HepG2 (cell line): Measurements from ENCODE around the gene GCDH. TPM values are rescaled to one million over a fixed set of nuclear protein-coding genes. Genes with fewer than 3 reads are reported as not detected.

Source experiments
- FOXK1 ChIP-seq: sonication (generic); formaldehyde crosslinking; IDR thresholded peaks from 2 replicates; pipeline ENCODE4 v1.4.0; 2020; ENCODE audit warnings: low read depth, missing genetic modification reagents, borderline replicate concordance
- HNRNPLL ChIP-seq: fragments of 200-400 bp; formaldehyde crosslinking; IDR thresholded peaks from 2 replicates; pipeline ENCODE4 v1.6.1; 2017; ENCODE audit warnings: mild to moderate bottlenecking, low read depth, low read length; ENCODE audit not compliant: poor library complexity, severe bottlenecking
- MEIS1 ChIP-seq: sonication (generic); formaldehyde crosslinking; IDR thresholded peaks from 2 replicates; pipeline ENCODE4 v1.9.0; 2021; ENCODE audit warnings: mild to moderate bottlenecking, missing genetic modification reagents, moderate library complexity, borderline replicate concordance
- RXRB ChIP-seq: IDR thresholded peaks from 2 replicates; pipeline ENCODE4 v1.6.1; 2016; ENCODE audit warnings: borderline replicate concordance, missing genetic modification reagents, missing compliant biosample characterization
- SATB2 ChIP-seq: sonication (generic); formaldehyde crosslinking; IDR thresholded peaks from 2 replicates; pipeline ENCODE4 v1.5.0; 2020; ENCODE audit warnings: missing genetic modification reagents
- ZFX ChIP-seq: sonication (generic); formaldehyde crosslinking; IDR thresholded peaks from 2 replicates; pipeline ENCODE4 v1.4.0; 2020; ENCODE audit warnings: mild to moderate bottlenecking, low read depth, missing genetic modification reagents, moderate library complexity
- ZFY ChIP-seq: sonication (generic); formaldehyde crosslinking; IDR thresholded peaks from 2 replicates; pipeline ENCODE4 v1.4.0; 2020; ENCODE audit warnings: missing genetic modification reagents
- ZNF232 ChIP-seq: sonication (generic); formaldehyde crosslinking; IDR thresholded peaks from 2 replicates; pipeline ENCODE4 v1.4.0; 2020; ENCODE audit warnings: missing genetic modification reagents, borderline replicate concordance
- ZNF326 ChIP-seq: sonication (generic); formaldehyde crosslinking; IDR thresholded peaks from 2 replicates; pipeline ENCODE4 v1.4.0; 2020; ENCODE audit warnings: missing genetic modification reagents, borderline replicate concordance
- ZNF563 ChIP-seq: sonication (generic); formaldehyde crosslinking; IDR thresholded peaks from 2 replicates; pipeline ENCODE4 v1.8.0; 2022; ENCODE audit warnings: mild to moderate bottlenecking, moderate library complexity, missing genetic modification reagents
- ZNF678 ChIP-seq: sonication (generic); formaldehyde crosslinking; IDR thresholded peaks from 2 replicates; pipeline ENCODE4 v1.4.0; 2020; ENCODE audit warnings: mild to moderate bottlenecking, missing genetic modification reagents
- polyA plus RNA-seq, 8 experiments: library from polyadenylated mRNA; depleted of rRNA in 3 of 8; stranded (reverse) in 7 of 8; unstranded in 1 of 8; fragments of >200 nt; fragmentation: Illumina TruSeq in 4 of 8; extraction: Trizol in 4 of 8; gene quantifications; 2 replicates each; pipeline versions ENCODE4 v1.2.1 to v1.2.3, GENCODE V29; 2011 to 2016; ENCODE audit warnings: low read depth in 4 of 8, missing spikeins in 1 of 8, mixed read lengths in 1 of 8; ENCODE audit not compliant: insufficient read depth in 1 of 8
- total RNA-seq, 5 experiments: library from RNA; depleted of rRNA; stranded (reverse); fragments of >200 nt; fragmentation: Illumina TruSeq; extraction: Trizol; gene quantifications; 2 replicates each; pipeline ENCODE4 v1.2.3, GENCODE V29; 2016; ENCODE audit warnings: low read depth in 1 of 5
- TF ChIP-seq, protein P1 (sequence below): IDR thresholded peaks from 2 replicates; pipeline ENCODE4 v1.6.1; 2016; ENCODE audit warnings: low read depth
- TF ChIP-seq, protein P2 (sequence below): sonication (generic); formaldehyde crosslinking; IDR thresholded peaks from 2 replicates; pipeline ENCODE4 v1.5.1; 2020; ENCODE audit warnings: mild to moderate bottlenecking, missing genetic modification reagents, moderate library complexity
- TF ChIP-seq, protein P3 (sequence below), 2 experiments: sonication (generic) in 1 of 2; formaldehyde crosslinking in 1 of 2; IDR thresholded peaks; 2 replicates each; pipeline versions ENCODE4 v1.4.0 to v1.6.1; 2018 to 2020; ENCODE audit warnings: missing genetic modification reagents in 2 of 2, borderline replicate concordance in 1 of 2, low read depth in 1 of 2, mild to moderate bottlenecking in 1 of 2, missing biosample characterization in 1 of 2
- TF ChIP-seq, protein P4 (sequence below): sonication (generic); formaldehyde crosslinking; IDR thresholded peaks from 2 replicates; pipeline ENCODE4 v1.4.0; 2020; ENCODE audit warnings: missing genetic modification reagents

The GCDH gene
- total and polyA plus RNA-seq, 2 of the 13 experiments (the other 11 are each of a cell fraction or from before 2014, with no cell fraction given) = 15.1 to 38.0 TPM

DNA sequence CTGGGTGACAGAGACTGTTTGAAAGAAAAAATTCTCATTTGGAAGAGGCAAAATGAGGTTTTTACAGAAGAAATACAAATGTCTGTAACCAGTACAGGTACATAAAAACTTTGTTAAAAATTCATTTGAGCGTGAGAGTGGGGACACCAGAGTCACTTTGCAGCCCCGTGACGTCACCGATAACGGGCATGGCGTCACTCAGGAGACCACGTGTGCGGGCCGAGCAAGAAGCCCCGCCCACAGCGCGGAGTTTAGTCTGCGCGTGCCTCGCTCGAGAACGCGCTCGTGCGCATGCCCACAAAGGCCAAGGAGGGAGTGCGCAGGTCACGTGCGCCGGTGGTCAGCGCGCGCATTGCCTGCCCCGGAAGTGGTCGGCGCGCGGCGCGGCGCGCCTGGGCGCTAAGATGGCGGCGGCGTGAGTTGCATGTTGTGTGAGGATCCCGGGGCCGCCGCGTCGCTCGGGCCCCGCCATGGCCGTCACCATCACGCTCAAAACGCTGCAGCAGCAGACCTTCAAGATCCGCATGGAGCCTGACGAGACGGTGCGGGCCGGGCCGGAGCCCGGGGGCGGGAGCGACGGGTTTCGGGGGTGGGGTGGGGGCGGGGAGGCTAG, 54.6 kb downstream of the GCDH start, which contains the start of gene RAD23A (continued):
- TF ChIP-seq MEIS1 (CRISPR knock-in tag) = 0 out of 2 replicates have a peak, but pooled peaks have one; percentile 35
- TF ChIP-seq, protein P1, sequence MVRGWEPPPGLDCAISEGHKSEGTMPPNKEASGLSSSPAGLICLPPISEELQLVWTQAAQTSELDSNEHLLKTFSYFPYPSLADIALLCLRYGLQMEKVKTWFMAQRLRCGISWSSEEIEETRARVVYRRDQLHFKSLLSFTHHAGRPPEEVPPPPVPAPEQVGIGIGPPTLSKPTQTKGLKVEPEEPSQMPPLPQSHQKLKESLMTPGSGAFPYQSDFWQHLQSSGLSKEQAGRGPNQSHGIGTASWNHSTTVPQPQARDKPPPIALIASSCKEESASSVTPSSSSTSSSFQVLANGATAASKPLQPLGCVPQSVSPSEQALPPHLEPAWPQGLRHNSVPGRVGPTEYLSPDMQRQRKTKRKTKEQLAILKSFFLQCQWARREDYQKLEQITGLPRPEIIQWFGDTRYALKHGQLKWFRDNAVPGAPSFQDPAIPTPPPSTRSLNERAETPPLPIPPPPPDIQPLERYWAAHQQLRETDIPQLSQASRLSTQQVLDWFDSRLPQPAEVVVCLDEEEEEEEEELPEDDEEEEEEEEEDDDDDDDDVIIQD (CRISPR knock-in tag) = peak; percentile 41; the same call in 1 of the 2 replicates
- TF ChIP-seq ZNF563 (CRISPR knock-in tag) = peak; percentile 31; the same call in 1 of the 2 replicates
- TF ChIP-seq, protein P2, sequence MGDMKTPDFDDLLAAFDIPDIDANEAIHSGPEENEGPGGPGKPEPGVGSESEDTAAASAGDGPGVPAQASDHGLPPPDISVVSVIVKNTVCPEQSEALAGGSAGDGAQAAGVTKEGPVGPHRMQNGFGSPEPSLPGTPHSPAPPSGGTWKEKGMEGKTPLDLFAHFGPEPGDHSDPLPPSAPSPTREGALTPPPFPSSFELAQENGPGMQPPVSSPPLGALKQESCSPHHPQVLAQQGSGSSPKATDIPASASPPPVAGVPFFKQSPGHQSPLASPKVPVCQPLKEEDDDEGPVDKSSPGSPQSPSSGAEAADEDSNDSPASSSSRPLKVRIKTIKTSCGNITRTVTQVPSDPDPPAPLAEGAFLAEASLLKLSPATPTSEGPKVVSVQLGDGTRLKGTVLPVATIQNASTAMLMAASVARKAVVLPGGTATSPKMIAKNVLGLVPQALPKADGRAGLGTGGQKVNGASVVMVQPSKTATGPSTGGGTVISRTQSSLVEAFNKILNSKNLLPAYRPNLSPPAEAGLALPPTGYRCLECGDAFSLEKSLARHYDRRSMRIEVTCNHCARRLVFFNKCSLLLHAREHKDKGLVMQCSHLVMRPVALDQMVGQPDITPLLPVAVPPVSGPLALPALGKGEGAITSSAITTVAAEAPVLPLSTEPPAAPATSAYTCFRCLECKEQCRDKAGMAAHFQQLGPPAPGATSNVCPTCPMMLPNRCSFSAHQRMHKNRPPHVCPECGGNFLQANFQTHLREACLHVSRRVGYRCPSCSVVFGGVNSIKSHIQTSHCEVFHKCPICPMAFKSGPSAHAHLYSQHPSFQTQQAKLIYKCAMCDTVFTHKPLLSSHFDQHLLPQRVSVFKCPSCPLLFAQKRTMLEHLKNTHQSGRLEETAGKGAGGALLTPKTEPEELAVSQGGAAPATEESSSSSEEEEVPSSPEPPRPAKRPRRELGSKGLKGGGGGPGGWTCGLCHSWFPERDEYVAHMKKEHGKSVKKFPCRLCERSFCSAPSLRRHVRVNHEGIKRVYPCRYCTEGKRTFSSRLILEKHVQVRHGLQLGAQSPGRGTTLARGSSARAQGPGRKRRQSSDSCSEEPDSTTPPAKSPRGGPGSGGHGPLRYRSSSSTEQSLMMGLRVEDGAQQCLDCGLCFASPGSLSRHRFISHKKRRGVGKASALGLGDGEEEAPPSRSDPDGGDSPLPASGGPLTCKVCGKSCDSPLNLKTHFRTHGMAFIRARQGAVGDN (CRISPR knock-in tag) = peak; percentile 93
- TF ChIP-seq RXRB = peak; percentile 69
- peak; percentile 98 for TF ChIP-seq ZNF326 (CRISPR knock-in tag)
- no peak; the same call in 1 of the 2 replicates for TF ChIP-seq ZNF678 (CRISPR knock-in tag)
- TF ChIP-seq FOXK1 (CRISPR knock-in tag) = peak; percentile 75
- peak; percentile 76 for TF ChIP-seq ZNF232
- peak; percentile 73; the same call in 1 of the 2 replicates for TF ChIP-seq ZFX (CRISPR knock-in tag)
- TF ChIP-seq, protein P3, sequence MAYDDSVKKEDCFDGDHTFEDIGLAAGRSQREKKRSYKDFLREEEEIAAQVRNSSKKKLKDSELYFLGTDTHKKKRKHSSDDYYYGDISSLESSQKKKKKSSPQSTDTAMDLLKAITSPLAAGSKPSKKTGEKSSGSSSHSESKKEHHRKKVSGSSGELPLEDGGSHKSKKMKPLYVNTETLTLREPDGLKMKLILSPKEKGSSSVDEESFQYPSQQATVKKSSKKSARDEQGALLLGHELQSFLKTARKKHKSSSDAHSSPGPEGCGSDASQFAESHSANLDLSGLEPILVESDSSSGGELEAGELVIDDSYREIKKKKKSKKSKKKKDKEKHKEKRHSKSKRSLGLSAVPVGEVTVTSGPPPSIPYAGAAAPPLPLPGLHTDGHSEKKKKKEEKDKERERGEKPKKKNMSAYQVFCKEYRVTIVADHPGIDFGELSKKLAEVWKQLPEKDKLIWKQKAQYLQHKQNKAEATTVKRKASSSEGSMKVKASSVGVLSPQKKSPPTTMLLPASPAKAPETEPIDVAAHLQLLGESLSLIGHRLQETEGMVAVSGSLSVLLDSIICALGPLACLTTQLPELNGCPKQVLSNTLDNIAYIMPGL (CRISPR knock-in tag; IDR thresholded peaks at IDR 0.05; ENCODE audit: borderline replicate concordance in 1 of 2, low read depth in 1 of 2) = peak; percentile 67 to 75; a peak in 3 of 4 replicates
- peak; percentile 68 for TF ChIP-seq HNRNPLL
- peak; percentile 79 for TF ChIP-seq ZFY (CRISPR knock-in tag)
- TF ChIP-seq SATB2 (CRISPR knock-in tag) = 0 out of 2 replicates have a peak, but pooled peaks have one; percentile 34
- TF ChIP-seq, protein P4, sequence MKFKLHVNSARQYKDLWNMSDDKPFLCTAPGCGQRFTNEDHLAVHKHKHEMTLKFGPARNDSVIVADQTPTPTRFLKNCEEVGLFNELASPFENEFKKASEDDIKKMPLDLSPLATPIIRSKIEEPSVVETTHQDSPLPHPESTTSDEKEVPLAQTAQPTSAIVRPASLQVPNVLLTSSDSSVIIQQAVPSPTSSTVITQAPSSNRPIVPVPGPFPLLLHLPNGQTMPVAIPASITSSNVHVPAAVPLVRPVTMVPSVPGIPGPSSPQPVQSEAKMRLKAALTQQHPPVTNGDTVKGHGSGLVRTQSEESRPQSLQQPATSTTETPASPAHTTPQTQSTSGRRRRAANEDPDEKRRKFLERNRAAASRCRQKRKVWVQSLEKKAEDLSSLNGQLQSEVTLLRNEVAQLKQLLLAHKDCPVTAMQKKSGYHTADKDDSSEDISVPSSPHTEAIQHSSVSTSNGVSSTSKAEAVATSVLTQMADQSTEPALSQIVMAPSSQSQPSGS (CRISPR knock-in tag) = peak; percentile 97
